Measurements from ENCODE around the gene TM2D1.

TM2D1 gene

DNA sequence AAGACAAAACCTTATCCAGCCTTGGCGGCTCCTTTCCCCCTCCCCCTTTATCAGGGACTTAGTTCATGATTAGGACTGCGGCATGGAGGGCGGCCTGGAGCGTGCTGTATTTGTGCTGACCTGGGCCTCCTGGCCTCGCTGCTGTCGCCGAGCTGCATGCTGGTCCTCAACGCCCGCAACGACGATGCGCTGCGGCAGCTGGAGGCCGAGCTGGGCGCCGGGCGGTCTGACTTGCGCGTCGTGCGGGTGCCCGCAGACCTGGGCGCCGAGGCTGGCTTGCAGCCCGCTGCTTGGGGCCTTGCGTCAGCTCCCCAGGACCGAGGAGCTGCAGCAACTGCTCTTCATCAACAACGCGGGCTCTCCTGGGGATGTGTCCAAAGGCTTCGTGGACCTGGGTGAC lies 70.9 kb downstream of the TM2D1 start:
- H3K4me3 ChIP-seq (ENCODE audit: low read depth, low read length), result no peak overlapping the region
- no peak for DNase-seq (ENCODE audit: low read depth)

DNA sequence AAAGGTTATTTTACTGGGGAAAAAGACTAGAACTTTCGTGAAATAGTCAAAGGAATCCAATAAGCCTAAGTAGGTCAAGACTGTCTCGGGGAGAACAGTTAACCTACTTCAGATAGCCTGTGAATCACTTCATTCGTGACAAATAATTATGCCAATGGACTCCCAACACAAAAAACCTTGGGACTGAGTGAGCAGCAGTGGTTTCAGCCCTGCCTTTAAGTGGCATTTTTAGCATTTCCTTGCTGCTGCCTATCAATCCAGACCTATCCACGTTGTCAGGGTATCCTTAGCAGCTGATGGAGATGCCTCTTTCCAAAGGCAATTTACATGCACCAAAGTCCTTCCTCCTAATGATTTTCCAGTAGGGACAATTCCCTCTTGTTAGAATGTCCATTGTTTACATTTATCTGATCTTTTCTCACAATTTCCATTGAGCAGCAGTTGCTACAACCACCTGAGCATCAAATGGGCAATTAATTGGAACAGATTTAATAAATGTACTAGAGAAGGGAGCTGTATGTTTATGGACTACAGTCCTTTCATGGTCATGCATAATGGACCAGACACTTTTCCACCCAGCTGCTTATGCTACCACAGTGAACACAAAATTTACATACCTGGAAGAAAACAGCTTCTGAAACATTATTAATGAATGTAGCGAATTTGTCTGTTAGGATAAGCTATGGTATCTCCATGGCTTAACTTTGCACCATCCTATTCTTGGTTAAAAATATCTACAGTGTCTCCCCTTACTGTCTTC lies 75.8 kb downstream of the TM2D1 start:
- no peak for DNase-seq (ENCODE audit: low read depth)
- no peak overlapping the region for H3K4me3 ChIP-seq (ENCODE audit: low read depth, low read length)

DNA sequence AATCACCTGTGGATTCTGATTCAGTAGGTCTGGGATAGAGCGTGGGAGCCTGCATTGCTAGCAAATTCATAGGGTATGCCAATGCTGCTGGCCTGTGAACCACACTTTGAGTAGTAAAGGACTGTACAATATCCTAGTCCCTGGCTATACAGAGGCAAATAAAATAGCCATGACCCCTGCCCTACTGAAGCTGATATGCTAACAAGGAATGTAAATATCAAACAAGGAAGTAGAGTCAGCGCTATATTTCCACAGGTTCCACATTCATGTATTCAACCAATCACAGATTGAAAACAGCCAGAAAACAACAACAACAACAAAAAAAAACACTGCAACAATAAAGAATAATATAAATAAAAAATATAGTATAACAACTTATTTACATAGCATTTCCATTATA lies 77.8 kb downstream of the TM2D1 start:
- DNase-seq (ENCODE audit: low read depth), result no peak
- H3K4me3 ChIP-seq (ENCODE audit: low read depth, low read length), result no peak overlapping the region

DNA sequence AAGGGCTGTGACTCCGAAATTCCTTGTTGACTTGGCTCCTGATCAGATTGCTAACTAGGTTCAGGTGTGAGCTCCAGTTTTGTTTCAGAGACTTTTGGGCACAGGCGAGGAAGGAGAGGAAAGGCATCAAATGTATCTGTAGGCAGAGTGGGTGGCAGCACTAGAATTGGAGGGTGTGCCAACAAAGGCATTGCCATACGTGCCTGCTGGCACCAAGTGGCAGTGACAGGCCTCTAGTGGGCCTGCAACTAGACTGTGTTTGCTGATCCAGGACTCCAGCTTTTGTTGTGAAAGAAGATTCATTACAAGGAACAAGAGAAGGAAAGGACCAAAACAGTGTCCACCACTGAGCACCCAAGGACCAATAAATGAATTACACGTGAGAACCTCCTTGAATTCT lies 79.5 kb downstream of the TM2D1 start:
- no peak overlapping the region for H3K4me3 ChIP-seq (ENCODE audit: low read depth, low read length)
- no peak for DNase-seq (ENCODE audit: low read depth)

- DNase-seq (ENCODE audit: low read depth), result no peak
- H3K4me3 ChIP-seq (ENCODE audit: low read depth, low read length), result no peak overlapping the region
These were observed 80.6 kb downstream of the TM2D1 start for GRCh38 chr1:61644303-61644702.

DNA sequence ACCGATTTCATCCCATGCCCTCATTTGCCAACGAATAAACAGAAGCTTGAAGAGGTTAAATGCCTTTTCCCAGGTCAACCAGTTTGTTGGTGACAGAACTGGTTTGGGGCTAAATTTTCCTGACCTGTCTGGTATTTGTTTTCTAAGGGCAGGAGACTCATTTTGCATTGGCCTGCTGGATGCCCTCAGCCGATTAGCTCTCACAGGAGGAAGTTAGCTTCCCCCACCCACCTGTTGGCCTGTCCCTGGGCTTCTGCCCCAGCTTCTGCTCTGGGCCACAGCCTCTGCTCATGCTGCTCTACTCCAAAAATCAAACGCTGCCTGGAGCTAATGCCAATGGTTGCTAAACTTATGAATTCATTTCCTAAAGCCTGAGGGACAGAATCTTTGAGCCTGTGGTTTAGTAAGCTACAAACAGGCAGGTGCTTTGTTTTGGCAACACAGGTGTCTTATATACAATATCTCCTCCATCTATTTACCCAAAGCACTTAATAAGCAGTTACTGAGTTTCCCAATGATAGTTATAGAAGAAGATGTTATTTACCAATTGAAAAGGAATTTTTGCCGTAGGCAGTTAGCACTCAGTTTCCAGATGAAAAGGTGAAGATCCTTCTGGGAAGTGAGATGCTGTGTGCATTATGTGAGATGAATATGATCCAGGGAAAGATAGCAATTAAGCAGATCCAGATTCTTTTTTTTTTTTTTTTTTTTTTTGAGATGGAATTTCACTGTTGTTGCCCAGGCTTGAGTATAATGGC lies 82.3 kb downstream of the TM2D1 start:
- H3K4me3 ChIP-seq (ENCODE audit: low read depth, low read length), result no peak overlapping the region
- no peak for DNase-seq (ENCODE audit: low read depth)

- no peak overlapping the region for H3K4me3 ChIP-seq (ENCODE audit: low read depth, low read length)
- peak; percentile 30 for DNase-seq (ENCODE audit: low read depth)
These were observed 83.2 kb downstream of the TM2D1 start for GRCh38 chr1:61641578-61642336.

GRCh38 chr1:61640531-61641530 lies 84.1 kb downstream of the TM2D1 start:
- no peak for DNase-seq (ENCODE audit: low read depth)
- no peak overlapping the region for H3K4me3 ChIP-seq (ENCODE audit: low read depth, low read length)

- no peak for DNase-seq (ENCODE audit: low read depth)
- H3K4me3 ChIP-seq (ENCODE audit: low read depth, low read length), result no peak overlapping the region
These were observed 85.2 kb downstream of the TM2D1 start for GRCh38 chr1:61639608-61640336.

- DNase-seq (ENCODE audit: low read depth), result no peak
- H3K4me3 ChIP-seq (ENCODE audit: low read depth, low read length), result no peak overlapping the region
These were observed 85.9 kb downstream of the TM2D1 start for GRCh38 chr1:61638911-61639605.

- peak; percentile 91 for DNase-seq (ENCODE audit: low read depth)
- no peak overlapping the region for H3K4me3 ChIP-seq (ENCODE audit: low read depth, low read length)
These were observed 86.6 kb downstream of the TM2D1 start for GRCh38 chr1:61638296-61638695.

DNA sequence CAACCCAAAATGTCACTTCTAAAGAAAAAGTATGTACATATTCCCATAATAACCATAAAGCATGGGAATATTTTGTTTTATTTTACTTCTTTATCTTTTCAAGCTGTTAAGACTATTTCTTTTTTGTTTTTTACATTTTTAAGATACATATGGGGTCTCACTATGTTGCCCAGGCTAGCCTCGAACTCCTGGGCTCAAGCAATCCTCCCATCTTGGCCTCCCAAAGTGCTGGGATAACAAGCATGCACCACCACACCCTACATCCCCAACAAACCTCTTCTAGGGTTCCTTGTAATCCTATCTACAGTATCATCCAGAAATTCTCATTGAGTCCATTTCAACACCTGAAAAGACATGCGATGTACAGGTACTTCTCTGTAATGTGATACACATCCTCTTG lies 87.5 kb downstream of the TM2D1 start:
- no peak overlapping the region for H3K4me3 ChIP-seq (ENCODE audit: low read depth, low read length)
- DNase-seq (ENCODE audit: low read depth), result no peak

GRCh38 chr1:61636814-61637213 lies 88.1 kb downstream of the TM2D1 start:
- no peak for DNase-seq (ENCODE audit: low read depth)
- H3K4me3 ChIP-seq (ENCODE audit: low read depth, low read length), result no peak overlapping the region

DNA sequence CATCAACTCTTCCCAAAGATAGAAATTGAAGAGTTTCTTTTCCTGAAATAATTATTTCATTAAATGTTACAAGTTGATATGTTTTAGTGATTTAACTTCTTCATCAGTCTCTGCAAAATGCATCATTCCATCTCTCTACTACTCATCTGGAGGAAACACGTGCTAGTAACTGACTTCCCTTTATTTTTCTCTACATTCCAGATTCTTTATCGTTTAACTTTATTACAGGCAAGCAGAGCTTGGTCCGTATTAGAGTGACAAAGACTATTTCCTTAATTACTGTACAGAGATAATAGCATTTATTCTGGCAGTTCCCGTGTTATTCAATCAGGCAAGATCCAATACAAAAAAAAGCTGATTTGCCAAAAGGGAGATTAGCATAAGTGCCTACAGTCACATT lies 88.6 kb downstream of the TM2D1 start:
- DNase-seq (ENCODE audit: low read depth), result no peak
- H3K4me3 ChIP-seq (ENCODE audit: low read depth, low read length), result no peak overlapping the region

DNA sequence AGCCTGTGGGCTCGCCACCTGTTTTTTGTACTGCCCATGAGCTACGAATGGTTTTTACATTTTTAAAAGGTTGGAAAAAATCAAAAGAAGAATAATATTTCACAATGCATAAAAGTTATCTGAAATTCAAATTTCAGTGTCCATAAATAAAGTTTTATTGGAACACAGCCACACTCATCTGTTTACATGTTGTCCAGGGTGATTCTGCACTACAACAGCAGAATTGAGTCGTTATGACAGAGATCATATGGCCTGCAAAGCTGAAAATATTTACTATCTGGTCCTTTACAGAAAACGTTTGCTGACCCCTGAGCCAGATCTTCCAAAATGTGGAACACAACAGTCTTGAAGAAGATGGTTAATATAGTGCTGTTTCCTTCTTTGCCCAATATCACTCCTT lies 89.4 kb downstream of the TM2D1 start:
- no peak for DNase-seq (ENCODE audit: low read depth)
- H3K4me3 ChIP-seq (ENCODE audit: low read depth, low read length), result no peak overlapping the region

GRCh38 chr1:61631436-61631835 lies 93.5 kb downstream of the TM2D1 start:
- H3K4me3 ChIP-seq (ENCODE audit: low read depth, low read length), result no peak overlapping the region
- DNase-seq (ENCODE audit: low read depth), result no peak
